HepG2 (cell line): ENCODE measurements around the gene ZNF385B. TPM values are rescaled to one million over a fixed set of nuclear protein-coding genes. Genes with fewer than 3 reads are reported as not detected.
A peak's percentile ranks its signal among the peaks of the same experiment; 100 is the strongest.

ENCODE experiments used
- FOSL2 ChIP-seq: sonication (generic); formaldehyde crosslinking; IDR thresholded peaks from 2 replicates; pipeline ENCODE4 v1.4.0; 2020; ENCODE audit warnings: missing genetic modification reagents
- KIAA2018 ChIP-seq: sonication (generic); formaldehyde crosslinking; IDR thresholded peaks from 2 replicates; pipeline ENCODE4 v1.5.0; 2020; ENCODE audit warnings: mild to moderate bottlenecking, missing genetic modification reagents, borderline replicate concordance
- MYPOP ChIP-seq: sonication (generic); formaldehyde crosslinking; IDR thresholded peaks from 2 replicates; pipeline ENCODE4 v1.8.1; 2023; ENCODE audit warnings: mild to moderate bottlenecking, moderate library complexity, missing genetic modification reagents
- ZNF639 ChIP-seq: conservative IDR thresholded peaks from 2 replicates; pipeline ENCODE4 v1.6.1; 2018; ENCODE audit warnings: missing genetic modification reagents
- ZSCAN29 ChIP-seq: sonication (generic); formaldehyde crosslinking; conservative IDR thresholded peaks from 2 replicates; pipeline ENCODE4 v1.4.0; 2020; ENCODE audit warnings: mild to moderate bottlenecking, missing genetic modification reagents
- polyA plus RNA-seq, 8 experiments: library from polyadenylated mRNA; depleted of rRNA in 3 of 8; stranded (reverse) in 7 of 8; unstranded in 1 of 8; fragments of >200 nt; fragmentation: Illumina TruSeq in 4 of 8; extraction: Trizol in 4 of 8; gene quantifications; 2 replicates each; pipeline versions ENCODE4 v1.2.1 to v1.2.3, GENCODE V29; 2011 to 2016; ENCODE audit warnings: low read depth in 4 of 8, missing spikeins in 1 of 8, mixed read lengths in 1 of 8; ENCODE audit not compliant: insufficient read depth in 1 of 8
- total RNA-seq, 5 experiments: library from RNA; depleted of rRNA; stranded (reverse); fragments of >200 nt; fragmentation: Illumina TruSeq; extraction: Trizol; gene quantifications; 2 replicates each; pipeline ENCODE4 v1.2.3, GENCODE V29; 2016; ENCODE audit warnings: low read depth in 1 of 5

The ZNF385B gene
- total and polyA plus RNA-seq, 2 of the 13 experiments (the other 11 are each of a cell fraction or from before 2014, with no cell fraction given) = 3.3 to 6.7 TPM

DNA sequence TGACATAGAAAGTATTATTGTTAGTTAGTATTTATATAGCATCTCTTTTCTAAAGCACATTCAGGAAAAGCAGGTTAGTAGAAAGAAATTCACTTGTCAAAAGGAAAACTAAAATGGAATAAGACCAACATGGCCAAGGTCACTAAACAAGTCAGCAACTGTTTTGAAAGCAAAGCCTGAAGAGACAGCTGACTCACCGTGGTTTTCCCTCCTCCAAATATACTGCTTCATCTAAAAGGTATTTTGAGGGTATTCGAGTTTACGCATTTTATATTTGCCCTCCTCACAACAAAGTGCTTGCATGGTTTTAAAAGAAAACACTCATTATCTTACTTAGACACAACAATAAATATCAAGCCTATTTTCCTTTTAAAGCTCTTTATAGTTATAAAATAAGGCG lies 24.0 kb downstream of the ZNF385B start (continued):
- no peak for TF ChIP-seq KIAA2018 (CRISPR knock-in tag)
- TF ChIP-seq FOSL2 (CRISPR knock-in tag) = peak; percentile 64; the same call in 1 of the 2 replicates
- TF ChIP-seq ZSCAN29 (CRISPR knock-in tag) = no peak
- TF ChIP-seq ZNF639 (CRISPR knock-in tag) = no peak
- TF ChIP-seq MYPOP (CRISPR knock-in tag) = no peak
